HG03095 (cell line): ENCODE measurements around the gene IRGC.
A peak's percentile ranks its signal among the peaks of the same experiment; 100 is the strongest.
"Not testable (repeated sequence)": the region's sequence is repeated elsewhere in the genome, so short reads cannot be mapped to it uniquely, and the experiment has no call there.

ENCODE experiments used
- ATAC-seq: cut with Tn5 transposase; IDR thresholded peaks from one replicate; pipeline ENCODE4 v1.9.1; 2021; ENCODE audit warnings: moderate library complexity; ENCODE audit not compliant: unreplicated experiment

The IRGC gene

GRCh38 chr19:43715776-43716175 is at the start of gene IRGC:
Gene IRGC (plus strand): TSS chr19:43716076. CDS start chr19:43718559, 2,483 bp downstream.
- no peak for ATAC-seq

- no peak for ATAC-seq
Measured at GRCh38 chr19:43667126-43667875, 48.6 kb upstream of the IRGC start.

GRCh38 chr19:43667876-43668405 is 47.9 kb upstream of the IRGC start:
- no peak for ATAC-seq

- ATAC-seq: peak; percentile 82
Measured at GRCh38 chr19:43668406-43669109, 47.3 kb upstream of the IRGC start.

- no peak for ATAC-seq
Measured at GRCh38 chr19:43672061-43672679, 43.7 kb upstream of the IRGC start.

- no peak for ATAC-seq
Measured at GRCh38 chr19:43673637-43674036, 42.2 kb upstream of the IRGC start.

- ATAC-seq: no peak
Measured at GRCh38 chr19:43674183-43674582, 41.7 kb upstream of the IRGC start.

- ATAC-seq: no peak
Measured at GRCh38 chr19:43674596-43674995, 41.3 kb upstream of the IRGC start.

GRCh38 chr19:43675269-43675879 is 40.5 kb upstream of the IRGC start:
- no peak for ATAC-seq

GRCh38 chr19:43675906-43676305 is 40.0 kb upstream of the IRGC start:
- ATAC-seq: no peak

- no peak for ATAC-seq
Measured at GRCh38 chr19:43678512-43679261, 37.2 kb upstream of the IRGC start.

- no peak for ATAC-seq
Measured at GRCh38 chr19:43681821-43682220, 34.1 kb upstream of the IRGC start.

GRCh38 chr19:43682269-43682668 is 33.6 kb upstream of the IRGC start:
- not testable (repeated sequence) for ATAC-seq

- ATAC-seq: no peak
Measured at GRCh38 chr19:43682824-43683661, 32.8 kb upstream of the IRGC start.

GRCh38 chr19:43683905-43684304 is 32.0 kb upstream of the IRGC start:
- ATAC-seq: no peak

GRCh38 chr19:43684326-43684725 is 31.6 kb upstream of the IRGC start:
- ATAC-seq: no peak

- no peak for ATAC-seq
Measured at GRCh38 chr19:43687660-43687997, 28.2 kb upstream of the IRGC start.

GRCh38 chr19:43688059-43688701 is 27.7 kb upstream of the IRGC start:
- ATAC-seq: no peak

GRCh38 chr19:43690444-43690843 is 25.4 kb upstream of the IRGC start:
- ATAC-seq: no peak
